HepG2 (cell line): Measurements from ENCODE around the gene C1orf198.

ENCODE experiments used
- CBX2 ChIP-seq, 2 experiments: fragments of 200-600 bp in 1 of 2; sonication (generic); formaldehyde crosslinking in 1 of 2; IDR thresholded peaks; 2 replicates each; pipeline versions ENCODE4 v1.7.0 to v1.8.1; 2018 to 2022; ENCODE audit warnings: low read depth in 2 of 2, low read length in 1 of 2, mild to moderate bottlenecking in 1 of 2, missing genetic modification reagents in 1 of 2
- HNRNPUL1 ChIP-seq: fragments of 200-400 bp; formaldehyde crosslinking; IDR thresholded peaks from 2 replicates; pipeline ENCODE4 v1.6.1; 2017; ENCODE audit warnings: low read depth, mild to moderate bottlenecking, low read length, moderate library complexity
- KLF6 ChIP-seq: IDR thresholded peaks from 2 replicates; pipeline ENCODE4 v1.8.0; 2016; ENCODE audit warnings: missing biosample characterization, missing genetic modification reagents
- MED8 ChIP-seq: sonication (generic); formaldehyde crosslinking; IDR thresholded peaks from 2 replicates; pipeline ENCODE4 v1.8.1; 2023; ENCODE audit warnings: mild to moderate bottlenecking, missing genetic modification reagents; ENCODE audit not compliant: insufficient replicate concordance
- MEF2D ChIP-seq: sonication (generic); formaldehyde crosslinking; IDR thresholded peaks from 2 replicates; pipeline ENCODE4 v1.5.1; 2020; ENCODE audit warnings: mild to moderate bottlenecking, missing genetic modification reagents
- PAX8 ChIP-seq: sonication (generic); formaldehyde crosslinking; IDR thresholded peaks from 2 replicates; pipeline ENCODE4 v1.8.0; 2022; ENCODE audit warnings: mild to moderate bottlenecking, missing genetic modification reagents, borderline replicate concordance
- STAT6 ChIP-seq: sonication (generic); formaldehyde crosslinking; IDR thresholded peaks from 2 replicates; pipeline ENCODE4 v1.4.0; 2020; ENCODE audit warnings: missing genetic modification reagents, mild to moderate bottlenecking, borderline replicate concordance
- ZFP1 ChIP-seq: IDR thresholded peaks from 2 replicates; pipeline ENCODE4 v1.6.1; 2016
- ZNF232 ChIP-seq: sonication (generic); formaldehyde crosslinking; IDR thresholded peaks from 2 replicates; pipeline ENCODE4 v1.4.0; 2020; ENCODE audit warnings: missing genetic modification reagents, borderline replicate concordance
- ZNF589 ChIP-seq: sonication (generic); formaldehyde crosslinking; conservative IDR thresholded peaks from 2 replicates; pipeline ENCODE4 v1.8.0; 2022; ENCODE audit warnings: mild to moderate bottlenecking, moderate library complexity, missing genetic modification reagents

- TF ChIP-seq ZNF232 (CRISPR knock-in tag) = no peak
- TF ChIP-seq KLF6 (CRISPR knock-in tag) = no peak
- no peak for TF ChIP-seq ZFP1 (CRISPR knock-in tag)
- no peak for TF ChIP-seq PAX8 (CRISPR knock-in tag)
- no peak for TF ChIP-seq STAT6 (CRISPR knock-in tag)
- no peak for TF ChIP-seq MEF2D (CRISPR knock-in tag)
- no peak for TF ChIP-seq CBX2 (IDR thresholded peaks at IDR 0.05; ENCODE audit: low read depth, low read length)
- TF ChIP-seq CBX2 (CRISPR knock-in tag; IDR thresholded peaks at IDR 0.05; ENCODE audit: low read depth) = no peak
- no peak for TF ChIP-seq ZNF589
- TF ChIP-seq MED8 (CRISPR knock-in tag) = no peak
- no peak for TF ChIP-seq HNRNPUL1
These were observed 76.2 kb downstream of the C1orf198 start for GRCh38 chr1:230791986-230792564.
